VCaP (cell line): ENCODE results near the gene DUSP1.
"Not testable (repeated sequence)": the region's sequence is repeated elsewhere in the genome, so short reads cannot be mapped to it uniquely, and the experiment has no call there.

Experiments used
- H3K27ac ChIP-seq: fragments of 450-650 bp; 2 replicates; pipeline ENCODE4 v1.5.1; 2017
- TF ChIP-seq, protein P1 (sequence below): fragments of 450-650 bp; conservative IDR thresholded peaks from 2 replicates; pipeline ENCODE4 v1.5.1; 2017; ENCODE audit warnings: mild to moderate bottlenecking, moderate library complexity

DUSP1 gene

DNA sequence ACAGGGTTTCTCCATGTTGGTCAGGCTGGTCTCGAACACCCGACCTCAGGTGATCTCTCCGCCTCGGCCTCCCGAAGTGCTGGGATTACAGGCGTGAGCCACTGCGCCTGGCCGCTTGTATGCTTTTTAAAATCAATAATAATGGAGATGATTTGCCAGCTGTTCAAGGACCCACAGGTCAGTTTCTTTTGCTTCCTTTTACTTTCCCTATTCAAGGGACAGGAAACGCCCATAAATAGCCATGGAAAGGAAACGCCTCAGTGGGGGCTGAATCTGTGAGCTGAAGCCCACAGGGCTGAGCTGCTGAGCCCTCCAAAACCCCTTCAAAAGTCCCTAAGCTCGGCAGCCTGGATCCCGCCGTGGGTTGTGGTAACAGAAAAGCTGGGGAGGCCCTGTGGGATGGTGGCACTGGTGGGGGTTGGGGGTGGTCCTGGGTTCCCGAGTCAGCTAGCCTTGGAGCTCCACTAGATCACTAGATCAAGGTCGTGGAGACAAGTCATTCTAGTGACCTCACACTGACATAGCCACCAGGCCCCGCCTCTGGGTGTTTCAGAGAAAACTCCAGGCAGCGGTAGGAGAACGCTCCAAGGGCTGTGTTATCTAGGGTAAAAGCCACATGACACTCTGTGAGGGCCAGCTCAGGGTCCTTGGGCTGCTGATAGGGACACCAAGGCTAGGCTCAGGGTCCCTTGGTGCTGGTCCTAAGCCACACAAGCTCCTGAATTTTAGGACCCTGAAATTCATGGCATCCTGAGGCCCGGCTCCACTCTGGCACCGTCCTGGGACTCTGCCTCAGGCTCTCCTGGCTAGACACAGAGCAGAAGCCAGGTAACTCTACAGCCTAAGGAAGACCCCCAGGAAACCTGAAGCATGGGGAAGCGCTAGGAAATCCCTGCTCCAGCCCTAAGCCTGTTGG, 18.0 kb upstream of the DUSP1 start:
- no peak overlapping the region for H3K27ac ChIP-seq
- TF ChIP-seq, protein P1, sequence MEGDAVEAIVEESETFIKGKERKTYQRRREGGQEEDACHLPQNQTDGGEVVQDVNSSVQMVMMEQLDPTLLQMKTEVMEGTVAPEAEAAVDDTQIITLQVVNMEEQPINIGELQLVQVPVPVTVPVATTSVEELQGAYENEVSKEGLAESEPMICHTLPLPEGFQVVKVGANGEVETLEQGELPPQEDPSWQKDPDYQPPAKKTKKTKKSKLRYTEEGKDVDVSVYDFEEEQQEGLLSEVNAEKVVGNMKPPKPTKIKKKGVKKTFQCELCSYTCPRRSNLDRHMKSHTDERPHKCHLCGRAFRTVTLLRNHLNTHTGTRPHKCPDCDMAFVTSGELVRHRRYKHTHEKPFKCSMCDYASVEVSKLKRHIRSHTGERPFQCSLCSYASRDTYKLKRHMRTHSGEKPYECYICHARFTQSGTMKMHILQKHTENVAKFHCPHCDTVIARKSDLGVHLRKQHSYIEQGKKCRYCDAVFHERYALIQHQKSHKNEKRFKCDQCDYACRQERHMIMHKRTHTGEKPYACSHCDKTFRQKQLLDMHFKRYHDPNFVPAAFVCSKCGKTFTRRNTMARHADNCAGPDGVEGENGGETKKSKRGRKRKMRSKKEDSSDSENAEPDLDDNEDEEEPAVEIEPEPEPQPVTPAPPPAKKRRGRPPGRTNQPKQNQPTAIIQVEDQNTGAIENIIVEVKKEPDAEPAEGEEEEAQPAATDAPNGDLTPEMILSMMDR = no peak

DNA sequence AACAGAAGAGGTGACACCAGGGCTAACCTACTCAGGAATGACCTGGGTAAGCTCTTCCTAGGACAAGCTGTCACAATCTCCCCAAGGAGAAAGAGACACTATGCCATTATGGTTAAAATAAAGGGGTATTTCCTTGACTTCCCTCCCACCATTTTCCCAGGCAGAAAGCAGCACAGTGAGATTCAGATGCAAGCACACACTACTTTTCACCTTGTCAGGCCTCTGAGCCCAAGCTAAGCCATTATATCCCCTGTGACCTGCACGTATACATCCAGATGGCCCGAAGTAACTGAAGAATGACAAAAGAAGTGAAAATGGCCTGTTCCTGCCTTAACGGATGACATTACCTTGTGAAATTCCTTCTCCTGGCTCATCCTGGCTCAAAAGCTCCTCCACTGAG, 16.5 kb upstream of the DUSP1 start:
- not testable (repeated sequence) for H3K27ac ChIP-seq

DNA sequence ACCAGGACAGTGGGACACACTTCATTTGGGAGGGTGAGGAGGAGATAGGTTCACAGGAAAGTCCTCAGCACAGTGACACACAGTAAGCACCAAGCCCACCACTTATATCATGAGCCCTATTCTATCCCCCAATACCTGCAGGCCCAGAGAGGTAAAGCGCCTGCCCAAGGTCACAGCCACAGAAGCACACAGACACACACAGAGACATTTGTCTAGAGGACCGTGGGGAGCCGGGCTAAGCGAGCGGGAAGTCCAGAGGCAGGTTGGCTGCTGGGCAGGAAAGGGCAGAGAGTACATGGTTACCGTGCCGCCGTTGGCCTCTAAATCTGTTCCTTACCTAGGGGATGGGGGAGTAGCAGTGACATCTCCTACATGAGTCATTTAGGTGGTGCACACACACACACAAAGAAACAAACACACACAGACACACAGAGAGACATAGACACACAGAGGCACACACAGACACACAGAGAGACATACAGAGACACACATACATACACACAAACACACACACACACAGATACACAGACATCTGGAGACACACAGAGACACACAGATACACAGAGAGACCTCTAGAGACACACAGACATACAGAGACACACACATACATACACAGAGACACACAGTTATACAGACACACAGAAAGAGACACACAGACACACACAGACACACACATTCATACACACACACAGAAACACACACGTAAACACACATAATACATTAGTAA, 15.9 kb upstream of the DUSP1 start:
- H3K27ac ChIP-seq = no peak overlapping the region
- TF ChIP-seq, protein P1 = no peak

DNA sequence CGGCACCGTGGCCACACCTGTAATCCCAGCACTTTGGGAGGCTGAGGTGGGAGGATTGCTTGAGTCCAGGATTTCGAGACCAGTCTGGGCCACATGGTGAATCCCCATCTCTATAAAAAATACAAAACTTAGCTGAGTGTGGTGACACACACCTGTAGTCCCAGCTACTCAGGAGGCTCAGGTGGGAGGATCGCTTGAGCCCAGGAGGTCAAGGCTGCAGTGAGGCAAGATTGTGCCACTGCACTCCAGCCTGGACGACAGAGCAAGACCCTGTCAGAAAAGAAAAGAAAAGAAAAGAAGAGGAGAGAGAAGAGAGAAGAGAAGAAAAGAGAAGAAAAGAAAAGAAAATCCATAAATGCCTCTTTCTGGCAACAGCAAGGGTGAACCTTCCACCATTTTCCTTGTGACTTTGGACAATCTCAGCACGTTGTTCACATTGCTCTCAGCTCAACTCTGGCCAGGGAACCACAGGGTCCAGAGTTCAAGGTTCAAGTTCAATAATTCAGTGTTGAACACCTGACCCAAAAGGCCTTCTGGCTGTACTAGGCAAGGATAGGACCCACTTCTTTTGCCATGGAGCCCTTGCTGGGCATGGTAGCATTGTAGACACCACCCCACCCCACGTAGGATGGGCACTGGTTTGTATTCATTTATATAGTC, 14.6 kb upstream of the DUSP1 start:
- TF ChIP-seq, protein P1 = no peak
- H3K27ac ChIP-seq = no peak overlapping the region

DNA sequence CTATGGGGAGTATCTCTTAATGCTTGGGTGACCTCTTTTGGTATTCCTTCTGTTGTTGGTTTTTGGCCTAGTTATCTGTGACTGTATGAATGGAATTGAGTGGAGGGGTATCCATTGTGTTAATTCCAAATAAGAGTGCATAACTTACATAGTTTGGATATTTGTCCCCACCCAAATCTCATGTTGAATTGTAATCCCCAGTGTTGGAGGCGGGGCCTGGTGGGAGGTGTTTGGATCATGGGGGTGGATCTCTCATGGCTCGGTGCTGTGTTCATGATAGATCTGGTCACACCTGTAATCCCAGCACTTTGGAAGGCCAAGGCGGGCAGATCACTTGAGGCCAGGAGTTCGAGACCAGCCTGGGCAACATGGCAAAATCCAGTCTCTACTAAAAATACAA, 13.2 kb upstream of the DUSP1 start:
- H3K27ac ChIP-seq = not testable (repeated sequence)

DNA sequence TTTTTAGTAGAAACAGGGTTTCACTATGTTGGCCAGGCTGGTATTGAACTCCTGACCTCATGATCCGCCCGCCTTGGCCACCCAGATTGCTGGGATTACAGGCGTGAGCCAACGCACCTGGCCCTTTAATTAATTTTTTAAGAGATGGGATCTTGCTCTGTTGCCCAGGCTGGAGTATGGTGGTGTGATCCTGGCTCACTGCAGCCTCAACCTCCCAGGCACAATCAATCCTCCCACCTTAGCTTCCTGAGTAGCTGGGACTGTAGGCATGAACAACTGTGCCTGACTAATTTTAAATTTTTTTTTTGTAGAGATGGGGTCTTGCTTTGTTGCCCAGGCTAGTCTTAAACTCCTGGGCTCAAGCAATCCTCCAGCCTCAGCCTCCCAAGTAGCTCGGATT, 12.3 kb upstream of the DUSP1 start:
- not testable (repeated sequence) for H3K27ac ChIP-seq

DNA sequence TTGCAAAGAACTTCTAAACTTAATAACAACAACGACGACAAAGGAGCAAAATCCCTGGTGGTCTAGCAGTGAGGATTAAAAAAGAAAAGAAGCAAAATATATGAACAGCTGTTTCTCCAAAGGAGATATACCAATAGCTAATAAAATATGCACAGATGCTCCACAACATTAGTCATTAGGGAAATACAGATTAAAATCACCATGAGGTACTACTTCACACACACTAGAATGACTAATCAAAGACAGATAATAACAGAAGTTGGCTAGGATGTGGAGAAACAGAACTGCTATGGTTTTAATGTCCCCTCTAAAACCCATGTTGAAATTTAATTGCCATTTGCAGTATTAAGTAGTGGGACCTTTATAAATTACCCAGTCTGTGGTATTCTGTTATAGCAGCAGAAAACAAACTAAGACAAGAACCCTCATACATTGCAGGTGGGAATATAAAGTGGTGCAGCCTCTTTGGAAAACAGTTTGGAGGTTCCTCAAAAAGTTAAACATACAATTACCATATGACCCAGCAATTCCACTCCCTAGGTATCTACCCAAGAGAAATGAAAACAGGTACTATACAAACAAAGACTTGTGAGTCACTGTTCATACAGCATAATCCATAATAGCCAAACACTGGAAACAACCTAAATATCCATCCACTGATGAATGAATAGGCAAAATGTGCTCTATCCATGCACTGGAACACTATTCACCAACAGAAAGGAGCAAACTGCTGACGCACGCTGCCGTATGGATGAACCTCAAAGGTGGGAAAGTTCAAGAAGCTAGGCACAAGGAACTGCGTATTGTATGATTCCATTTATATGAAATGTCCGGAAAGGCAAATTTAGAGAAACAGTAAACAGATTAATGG, 11.4 kb upstream of the DUSP1 start:
- TF ChIP-seq, protein P1 = no peak
- no peak overlapping the region for H3K27ac ChIP-seq

DNA sequence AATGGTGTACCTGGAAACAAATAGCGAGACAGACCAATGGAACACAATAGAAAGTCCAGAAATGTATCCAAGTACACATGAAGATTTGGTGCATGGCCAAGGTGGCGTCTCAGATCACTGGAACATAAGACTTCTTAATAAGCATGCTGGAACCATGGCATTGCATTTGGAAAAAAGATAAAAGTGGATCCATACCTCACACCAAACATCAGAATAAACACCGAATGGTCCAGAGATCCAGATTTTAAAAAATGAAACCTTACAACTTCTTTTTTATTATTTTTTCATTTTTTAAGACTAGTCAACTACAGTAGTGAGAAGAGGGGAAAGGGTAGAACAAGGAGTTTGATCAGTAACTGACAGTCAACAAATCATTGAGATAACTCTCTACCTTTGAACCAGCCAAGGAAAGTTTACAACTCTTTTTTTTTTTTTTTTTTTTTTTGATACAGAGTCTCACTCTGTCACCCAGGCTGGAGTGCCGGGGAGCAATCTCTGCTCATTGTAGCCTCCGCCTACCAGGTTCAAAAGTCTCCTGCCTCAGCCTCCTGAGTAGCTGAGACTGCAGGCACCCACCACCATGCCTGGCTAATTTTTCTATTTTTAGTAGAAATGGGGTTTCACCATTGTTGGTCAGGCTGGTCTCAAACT, 8.8 kb upstream of the DUSP1 start:
- TF ChIP-seq, protein P1 = no peak
- no peak overlapping the region for H3K27ac ChIP-seq
